HFF-Myc (cell line): ENCODE measurements around the gene LTBP1.
A peak's percentile ranks its signal among the peaks of the same experiment; 100 is the strongest.
"Not testable (repeated sequence)": the region's sequence is repeated elsewhere in the genome, so short reads cannot be mapped to it uniquely, and the experiment has no call there.

Experiments
- DNase-seq: peaks from one replicate; pipeline ENCODE4 v3.0.0-alpha.2; 2011; ENCODE audit warnings: low read depth; ENCODE audit errors: extremely low read depth
- H3K4me3 ChIP-seq: replicated peaks from 2 replicates; pipeline ENCODE4 v1.5.1; 2011; ENCODE audit warnings: low read depth, mild to moderate bottlenecking, control low read depth, low read length
- CTCF ChIP-seq: IDR thresholded peaks from 2 replicates; pipeline ENCODE4 v1.5.1; 2012; ENCODE audit warnings: mild to moderate bottlenecking, low read depth, low read length, control low read depth; ENCODE audit errors: missing control alignments

LTBP1 gene

GRCh38 chr2:33380001-33380609 is 433.4 kb downstream of the LTBP1 start:
- no peak for DNase-seq
- TF ChIP-seq CTCF: peak; percentile 52

GRCh38 chr2:33380719-33381118 is 434.0 kb downstream of the LTBP1 start:
- no peak for DNase-seq
- no peak overlapping the region for H3K4me3 ChIP-seq
- TF ChIP-seq CTCF: no peak

More at GRCh38 chr2:33380001-33380609, 433.4 kb downstream of the LTBP1 start:
- H3K4me3 ChIP-seq: no peak overlapping the region

GRCh38 chr2:33381301-33381858 is 434.6 kb downstream of the LTBP1 start:
- no peak for DNase-seq
- no peak for TF ChIP-seq CTCF
- H3K4me3 ChIP-seq: no peak overlapping the region

DNA sequence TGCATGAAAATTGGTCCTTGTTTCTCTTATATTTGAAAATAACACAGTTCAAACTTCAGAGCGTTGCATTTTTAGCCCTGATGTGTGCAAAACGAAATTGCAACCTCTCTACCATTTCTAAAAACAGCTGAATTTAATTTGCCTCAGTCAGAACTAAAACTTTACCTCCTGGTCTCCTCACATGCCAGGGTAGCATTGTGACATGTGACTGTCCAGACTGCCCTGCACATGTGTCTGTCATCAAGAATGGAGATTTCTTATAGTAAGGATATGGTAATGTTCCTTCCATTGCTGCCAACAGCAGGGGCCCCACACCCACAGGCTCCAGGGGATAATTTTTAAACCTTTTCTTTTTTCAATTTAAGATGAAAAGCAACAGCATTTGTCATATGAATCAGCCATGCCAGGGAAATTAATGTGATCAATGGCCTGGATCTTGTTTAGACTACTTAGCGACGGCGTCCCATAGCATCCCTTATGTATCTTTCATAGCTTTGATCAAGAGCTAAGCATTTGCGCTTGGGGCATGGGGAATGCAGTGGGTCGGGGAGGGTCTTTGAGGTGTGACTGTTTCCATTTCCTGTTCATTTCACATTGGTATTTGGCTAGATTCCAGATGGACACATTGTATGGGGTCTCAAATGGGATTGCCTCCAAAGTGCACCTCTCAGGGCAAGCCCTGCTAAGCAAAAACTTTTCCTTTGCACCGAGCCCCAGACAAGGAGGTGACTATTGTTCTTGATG is 437.3 kb downstream of the LTBP1 start:
- no peak for TF ChIP-seq CTCF
- H3K4me3 ChIP-seq: no peak overlapping the region
- no peak for DNase-seq

DNA sequence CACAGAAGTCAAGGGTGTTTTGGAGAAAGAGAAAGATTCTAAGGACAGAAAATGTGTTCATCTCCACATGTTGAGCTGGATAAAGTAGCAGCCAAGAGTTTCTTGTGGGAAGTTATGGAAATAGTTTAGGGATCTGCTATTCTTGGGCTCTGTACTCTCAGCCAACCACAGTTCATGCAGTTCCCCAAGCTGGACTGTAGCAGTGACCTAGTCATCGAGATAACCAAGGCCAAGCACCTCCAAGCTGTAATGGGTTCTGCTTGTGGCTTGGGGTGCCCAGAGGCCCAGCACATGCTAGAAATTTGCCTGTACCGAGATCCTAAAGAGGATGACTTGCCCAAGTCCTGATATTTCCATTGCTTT is 437.8 kb downstream of the LTBP1 start:
- no peak overlapping the region for H3K4me3 ChIP-seq
- no peak for TF ChIP-seq CTCF
- DNase-seq: no peak

- H3K4me3 ChIP-seq: no peak overlapping the region
- no peak for TF ChIP-seq CTCF
- no peak for DNase-seq
These were observed 442.2 kb downstream of the LTBP1 start for GRCh38 chr2:33388996-33389395.

- DNase-seq, H3K4me3 ChIP-seq: not testable (repeated sequence)
These were observed 442.9 kb downstream of the LTBP1 start for GRCh38 chr2:33389695-33390094.
